ENCODE data around the gene LMO1. TPM values are rescaled to one million over a fixed set of nuclear protein-coding genes. Genes with fewer than 3 reads are reported as not detected.

The LMO1 gene
- total RNA-seq, 1 experiment from 2014 or later, result 0.27 TPM

DNA sequence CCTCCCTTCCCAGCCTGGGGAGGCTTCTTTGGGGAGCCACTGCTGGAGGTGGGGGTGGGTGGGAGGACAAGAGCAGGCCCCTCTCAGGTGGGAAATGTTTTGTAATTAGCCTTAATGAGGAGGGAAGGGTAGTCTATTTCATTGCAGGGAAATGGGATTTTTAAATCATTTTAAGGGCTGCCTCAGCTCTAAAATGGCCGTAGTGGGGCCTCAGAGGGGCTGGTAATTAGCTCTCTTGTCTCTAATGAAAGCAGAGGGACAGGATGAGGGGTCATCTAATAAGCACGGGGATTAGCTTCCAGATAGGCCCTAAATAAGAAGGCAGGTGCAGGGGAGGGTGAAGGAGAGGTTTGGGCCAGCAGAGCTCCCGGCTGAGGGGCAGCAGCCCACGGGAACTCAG is 46.5 kb downstream of the LMO1 start:
- CTCF ChIA-PET, result interaction anchor here (1.5 kb wide), 1 partner anchor 24 kb away, joined by 4 read pairs; no protein-coding TSS in a partner anchor
- DNase-seq (ENCODE audit: low read depth, low spot score) (no peak), ATAC-seq (no peak)
- H2AFZ ChIP-seq (ENCODE audit: low read depth, low read length, poor library complexity, severe bottlenecking), result no peak overlapping the region
- TF ChIP-seq EZH2 (IDR thresholded peaks at IDR 0.05) (no peak), EZH2phosphoT487 (IDR thresholded peaks at IDR 0.05; ENCODE audit: borderline replicate concordance) (no peak), SIN3A (IDR thresholded peaks at IDR 0.05; ENCODE audit: low read depth) (no peak), JUND (IDR thresholded peaks at IDR 0.05) (no peak), CBX3 (IDR thresholded peaks at IDR 0.05; ENCODE audit: low read depth) (no peak), SP1 (IDR thresholded peaks at IDR 0.05; ENCODE audit: low read depth) (no peak), POLR2AphosphoS5 (IDR thresholded peaks at IDR 0.05; ENCODE audit: low read depth, low read length) (no peak)
- TF ChIP-seq, protein P1, sequence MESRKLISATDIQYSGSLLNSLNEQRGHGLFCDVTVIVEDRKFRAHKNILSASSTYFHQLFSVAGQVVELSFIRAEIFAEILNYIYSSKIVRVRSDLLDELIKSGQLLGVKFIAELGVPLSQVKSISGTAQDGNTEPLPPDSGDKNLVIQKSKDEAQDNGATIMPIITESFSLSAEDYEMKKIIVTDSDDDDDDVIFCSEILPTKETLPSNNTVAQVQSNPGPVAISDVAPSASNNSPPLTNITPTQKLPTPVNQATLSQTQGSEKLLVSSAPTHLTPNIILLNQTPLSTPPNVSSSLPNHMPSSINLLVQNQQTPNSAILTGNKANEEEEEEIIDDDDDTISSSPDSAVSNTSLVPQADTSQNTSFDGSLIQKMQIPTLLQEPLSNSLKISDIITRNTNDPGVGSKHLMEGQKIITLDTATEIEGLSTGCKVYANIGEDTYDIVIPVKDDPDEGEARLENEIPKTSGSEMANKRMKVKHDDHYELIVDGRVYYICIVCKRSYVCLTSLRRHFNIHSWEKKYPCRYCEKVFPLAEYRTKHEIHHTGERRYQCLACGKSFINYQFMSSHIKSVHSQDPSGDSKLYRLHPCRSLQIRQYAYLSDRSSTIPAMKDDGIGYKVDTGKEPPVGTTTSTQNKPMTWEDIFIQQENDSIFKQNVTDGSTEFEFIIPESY (IDR thresholded peaks at IDR 0.05; ENCODE audit: extremely low read depth, insufficient replicate concordance, low read length), result no peak
- TF ChIP-seq, protein P2, sequence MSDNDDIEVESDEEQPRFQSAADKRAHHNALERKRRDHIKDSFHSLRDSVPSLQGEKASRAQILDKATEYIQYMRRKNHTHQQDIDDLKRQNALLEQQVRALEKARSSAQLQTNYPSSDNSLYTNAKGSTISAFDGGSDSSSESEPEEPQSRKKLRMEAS (IDR thresholded peaks at IDR 0.05), result no peak
- TF ChIP-seq, protein P3, sequence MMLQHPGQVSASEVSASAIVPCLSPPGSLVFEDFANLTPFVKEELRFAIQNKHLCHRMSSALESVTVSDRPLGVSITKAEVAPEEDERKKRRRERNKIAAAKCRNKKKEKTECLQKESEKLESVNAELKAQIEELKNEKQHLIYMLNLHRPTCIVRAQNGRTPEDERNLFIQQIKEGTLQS (IDR thresholded peaks at IDR 0.05), result no peak
- TF ChIP-seq, protein P4, sequence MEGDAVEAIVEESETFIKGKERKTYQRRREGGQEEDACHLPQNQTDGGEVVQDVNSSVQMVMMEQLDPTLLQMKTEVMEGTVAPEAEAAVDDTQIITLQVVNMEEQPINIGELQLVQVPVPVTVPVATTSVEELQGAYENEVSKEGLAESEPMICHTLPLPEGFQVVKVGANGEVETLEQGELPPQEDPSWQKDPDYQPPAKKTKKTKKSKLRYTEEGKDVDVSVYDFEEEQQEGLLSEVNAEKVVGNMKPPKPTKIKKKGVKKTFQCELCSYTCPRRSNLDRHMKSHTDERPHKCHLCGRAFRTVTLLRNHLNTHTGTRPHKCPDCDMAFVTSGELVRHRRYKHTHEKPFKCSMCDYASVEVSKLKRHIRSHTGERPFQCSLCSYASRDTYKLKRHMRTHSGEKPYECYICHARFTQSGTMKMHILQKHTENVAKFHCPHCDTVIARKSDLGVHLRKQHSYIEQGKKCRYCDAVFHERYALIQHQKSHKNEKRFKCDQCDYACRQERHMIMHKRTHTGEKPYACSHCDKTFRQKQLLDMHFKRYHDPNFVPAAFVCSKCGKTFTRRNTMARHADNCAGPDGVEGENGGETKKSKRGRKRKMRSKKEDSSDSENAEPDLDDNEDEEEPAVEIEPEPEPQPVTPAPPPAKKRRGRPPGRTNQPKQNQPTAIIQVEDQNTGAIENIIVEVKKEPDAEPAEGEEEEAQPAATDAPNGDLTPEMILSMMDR (IDR thresholded peaks at IDR 0.05 in 2 of 3, conservative IDR thresholded peaks at IDR 0.05 in 1 of 3; ENCODE audit: borderline replicate concordance in 1 of 3, insufficient read depth in 1 of 3, low read depth in 2 of 3, low read length in 2 of 3), result no peak
- TF ChIP-seq, protein P5, sequence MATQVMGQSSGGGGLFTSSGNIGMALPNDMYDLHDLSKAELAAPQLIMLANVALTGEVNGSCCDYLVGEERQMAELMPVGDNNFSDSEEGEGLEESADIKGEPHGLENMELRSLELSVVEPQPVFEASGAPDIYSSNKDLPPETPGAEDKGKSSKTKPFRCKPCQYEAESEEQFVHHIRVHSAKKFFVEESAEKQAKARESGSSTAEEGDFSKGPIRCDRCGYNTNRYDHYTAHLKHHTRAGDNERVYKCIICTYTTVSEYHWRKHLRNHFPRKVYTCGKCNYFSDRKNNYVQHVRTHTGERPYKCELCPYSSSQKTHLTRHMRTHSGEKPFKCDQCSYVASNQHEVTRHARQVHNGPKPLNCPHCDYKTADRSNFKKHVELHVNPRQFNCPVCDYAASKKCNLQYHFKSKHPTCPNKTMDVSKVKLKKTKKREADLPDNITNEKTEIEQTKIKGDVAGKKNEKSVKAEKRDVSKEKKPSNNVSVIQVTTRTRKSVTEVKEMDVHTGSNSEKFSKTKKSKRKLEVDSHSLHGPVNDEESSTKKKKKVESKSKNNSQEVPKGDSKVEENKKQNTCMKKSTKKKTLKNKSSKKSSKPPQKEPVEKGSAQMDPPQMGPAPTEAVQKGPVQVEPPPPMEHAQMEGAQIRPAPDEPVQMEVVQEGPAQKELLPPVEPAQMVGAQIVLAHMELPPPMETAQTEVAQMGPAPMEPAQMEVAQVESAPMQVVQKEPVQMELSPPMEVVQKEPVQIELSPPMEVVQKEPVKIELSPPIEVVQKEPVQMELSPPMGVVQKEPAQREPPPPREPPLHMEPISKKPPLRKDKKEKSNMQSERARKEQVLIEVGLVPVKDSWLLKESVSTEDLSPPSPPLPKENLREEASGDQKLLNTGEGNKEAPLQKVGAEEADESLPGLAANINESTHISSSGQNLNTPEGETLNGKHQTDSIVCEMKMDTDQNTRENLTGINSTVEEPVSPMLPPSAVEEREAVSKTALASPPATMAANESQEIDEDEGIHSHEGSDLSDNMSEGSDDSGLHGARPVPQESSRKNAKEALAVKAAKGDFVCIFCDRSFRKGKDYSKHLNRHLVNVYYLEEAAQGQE (IDR thresholded peaks at IDR 0.05; ENCODE audit: low read depth), result no peak
- H3K9me2 ChIP-seq (ENCODE audit: insufficient read depth), result no peaks in the 10 kb centered on the region
- H3K27ac ChIP-seq (ENCODE audit: low read depth, low read length), result no peak overlapping the region
- no peaks in the 10 kb centered on the region for H3K79me2 ChIP-seq (ENCODE audit: insufficient read depth, low read length)
- H3K36me3 ChIP-seq (ENCODE audit: control insufficient read depth in 1 of 2, insufficient read depth in 2 of 2, low read length in 2 of 2), result no peaks in the 10 kb centered on the region
- intact Hi-C loops (cut with micrococcal nuclease), result no loop called here
- H3K4me2 ChIP-seq (ENCODE audit: low read length), result no peak overlapping the region
- RAD21 ChIA-PET (ENCODE audit: low non-redundant PET in 1 of 2, low total read pairs in 2 of 2, uncharacterized antibody in 2 of 2, unreplicated experiment in 2 of 2), result no interaction called here
- BruUV-seq (replicated peaks), result no TSS peak
- no peaks in the 10 kb centered on the region for H3K27me3 ChIP-seq (ENCODE audit: insufficient read depth, low read length)
- H3K9me3 ChIP-seq (ENCODE audit: control insufficient read depth in 1 of 2, insufficient read depth in 1 of 2, low read depth in 1 of 2, low read length in 2 of 2), result no peaks in the 10 kb centered on the region
- no peak overlapping the region for H3K4me3 ChIP-seq (replicated peaks in 1 of 2; ENCODE audit: low read depth in 1 of 2, low read length in 2 of 2)
- H3K4me1 ChIP-seq (ENCODE audit: control insufficient read depth in 1 of 2, insufficient read depth in 2 of 2, low read length in 2 of 2), result no peaks in the 10 kb centered on the region
- H4K20me1 ChIP-seq (ENCODE audit: insufficient read depth), result no peaks in the 10 kb centered on the region
- no peak overlapping the region for H3K9ac ChIP-seq (ENCODE audit: low read length)
- POLR2A ChIA-PET, result no interaction called here

All from HCT116 (cell line).